Calu3 (cell line): ENCODE results near the gene MAPK8IP2. TPM values are rescaled to one million over a fixed set of nuclear protein-coding genes. Genes with fewer than 3 reads are reported as not detected.
A peak's percentile ranks its signal among the peaks of the same experiment; 100 is the strongest.

Experiments
- BruUV-seq: library from RNA; stranded (reverse); fragments of 400-500 nt; replicated peaks from 2 replicates; lab custom pipeline; 2021; lab: Mats Ljungman, UMichigan
- CTCF ChIA-PET: fragments of 300-600 bp; sonication (Branson Sonifier 250); formaldehyde crosslinking; loops from one replicate; lab custom pipeline; 2022; ENCODE audit warnings: antibody characterized with exemption; lab: Charles Lee
- DNase-seq: peaks from one replicate; pipeline ENCODE4 v3.0.0; 2022
- H3K27ac Mint-ChIP-seq: one replicate; pipeline ENCODE4 v1.8.0; 2022; ENCODE audit warnings: mixed read lengths; ENCODE audit not compliant: unreplicated experiment
- H3K27me3 Mint-ChIP-seq: one replicate; pipeline ENCODE4 v1.8.0; 2022; ENCODE audit warnings: mixed read lengths; ENCODE audit not compliant: unreplicated experiment
- H3K36me3 Mint-ChIP-seq: one replicate; pipeline ENCODE4 v1.8.0; 2022; ENCODE audit warnings: mild to moderate bottlenecking, moderate library complexity, mixed read lengths; ENCODE audit not compliant: insufficient read depth, unreplicated experiment
- H3K4me1 Mint-ChIP-seq: one replicate; pipeline ENCODE4 v1.8.0; 2022; ENCODE audit warnings: mild to moderate bottlenecking, low read depth, mixed read lengths; ENCODE audit not compliant: unreplicated experiment
- H3K4me3 Mint-ChIP-seq: one replicate; pipeline ENCODE4 v1.8.0; 2022; ENCODE audit warnings: mild to moderate bottlenecking, low read depth, moderate library complexity, mixed read lengths; ENCODE audit not compliant: unreplicated experiment
- H3K9me3 Mint-ChIP-seq: one replicate; pipeline ENCODE4 v1.8.0; 2022; ENCODE audit warnings: low read depth, mixed read lengths; ENCODE audit not compliant: unreplicated experiment
- CTCF ChIP-seq: fragments of 200-600 bp; IDR thresholded peaks from one replicate; pipeline ENCODE4 v1.8.0; 2022; ENCODE audit warnings: antibody characterized with exemption; ENCODE audit not compliant: unreplicated experiment
- intact Hi-C: fragments of 100-400 bp; cut with micrococcal nuclease; formaldehyde crosslinking; loops from one replicate; pipeline ENCODE4 v1.10.0; 2022; ENCODE audit not compliant: unreplicated experiment
- total RNA-seq: library from RNA; stranded (reverse); gene quantifications from 2 replicates; pipeline ENCODE4 v1.2.3, GENCODE V29; 2022

Gene MAPK8IP2
- total RNA-seq, 1 experiment from 2014 or later: 2.9 TPM

- Mint-ChIP-seq H3K27ac (peak overlapping the region; percentile 87), H3K27me3 (peaks cover 9% of the 10 kb centered on the region), H3K4me3 (peak overlapping the region; percentile 59), H3K4me1 (peaks cover 41% of the 10 kb centered on the region), H3K9me3 (no peaks in the 10 kb centered on the region), H3K36me3 (peaks cover 31% of the 10 kb centered on the region)
- intact Hi-C loops: loop anchor here (5.0 kb wide), 2 partner anchors 41 to 69 kb away; partner anchors contain the start of gene CHKB
- CTCF ChIA-PET: interaction anchor here (2.6 to 2.9 kb wide), 2 partner anchors 60 to 97 kb away, joined by 12 to 30 read pairs; partner anchors contain the start of genes SCO2 and SYCE3
- no peak for TF ChIP-seq CTCF
- DNase-seq: peak; percentile 83
- no TSS peak for BruUV-seq
These were observed 22.2 kb downstream of the MAPK8IP2 start for GRCh38 chr22:50622723-50623327.

GRCh38 chr22:50624347-50625130 is 23.9 kb downstream of the MAPK8IP2 start:
- no peaks in the 10 kb centered on the region for H3K9me3 Mint-ChIP-seq
- DNase-seq: no peak
- CTCF ChIA-PET: no interaction called here
- intact Hi-C loops: loop anchor here (5.0 kb wide), 2 partner anchors 42 to 68 kb away; partner anchors contain the start of gene CHKB
- peaks cover 4% of the 10 kb centered on the region for H3K27me3 Mint-ChIP-seq
- peaks cover 40% of the 10 kb centered on the region for H3K36me3 Mint-ChIP-seq
- no peak overlapping the region for H3K27ac Mint-ChIP-seq
- no peak overlapping the region for H3K4me3 Mint-ChIP-seq
- H3K4me1 Mint-ChIP-seq: peaks cover 54% of the 10 kb centered on the region
- no TSS peak for BruUV-seq
- no peak for TF ChIP-seq CTCF

- H3K36me3 Mint-ChIP-seq: peaks cover 37% of the 10 kb centered on the region
- intact Hi-C loops: no loop called here
- DNase-seq: no peak
- H3K4me3 Mint-ChIP-seq: no peak overlapping the region
- TF ChIP-seq CTCF: no peak
- BruUV-seq: no TSS peak
- H3K27ac Mint-ChIP-seq: no peak overlapping the region
- H3K4me1 Mint-ChIP-seq: peaks cover 53% of the 10 kb centered on the region
- H3K27me3 Mint-ChIP-seq: no peaks in the 10 kb centered on the region
- CTCF ChIA-PET: no interaction called here
- H3K9me3 Mint-ChIP-seq: no peaks in the 10 kb centered on the region
These were observed 24.6 kb downstream of the MAPK8IP2 start for GRCh38 chr22:50625131-50625567.

GRCh38 chr22:50625568-50626313 is 25.1 kb downstream of the MAPK8IP2 start:
- intact Hi-C loops: no loop called here
- H3K27me3 Mint-ChIP-seq: no peaks in the 10 kb centered on the region
- no peak overlapping the region for H3K27ac Mint-ChIP-seq
- H3K9me3 Mint-ChIP-seq: no peaks in the 10 kb centered on the region
- DNase-seq: no peak
- no TSS peak for BruUV-seq
- H3K36me3 Mint-ChIP-seq: peaks cover 37% of the 10 kb centered on the region
- no peak for TF ChIP-seq CTCF
- peaks cover 50% of the 10 kb centered on the region for H3K4me1 Mint-ChIP-seq
- H3K4me3 Mint-ChIP-seq: no peak overlapping the region
- CTCF ChIA-PET: no interaction called here
